Measurements from ENCODE around the gene SLFNL1.

The SLFNL1 gene

DNA sequence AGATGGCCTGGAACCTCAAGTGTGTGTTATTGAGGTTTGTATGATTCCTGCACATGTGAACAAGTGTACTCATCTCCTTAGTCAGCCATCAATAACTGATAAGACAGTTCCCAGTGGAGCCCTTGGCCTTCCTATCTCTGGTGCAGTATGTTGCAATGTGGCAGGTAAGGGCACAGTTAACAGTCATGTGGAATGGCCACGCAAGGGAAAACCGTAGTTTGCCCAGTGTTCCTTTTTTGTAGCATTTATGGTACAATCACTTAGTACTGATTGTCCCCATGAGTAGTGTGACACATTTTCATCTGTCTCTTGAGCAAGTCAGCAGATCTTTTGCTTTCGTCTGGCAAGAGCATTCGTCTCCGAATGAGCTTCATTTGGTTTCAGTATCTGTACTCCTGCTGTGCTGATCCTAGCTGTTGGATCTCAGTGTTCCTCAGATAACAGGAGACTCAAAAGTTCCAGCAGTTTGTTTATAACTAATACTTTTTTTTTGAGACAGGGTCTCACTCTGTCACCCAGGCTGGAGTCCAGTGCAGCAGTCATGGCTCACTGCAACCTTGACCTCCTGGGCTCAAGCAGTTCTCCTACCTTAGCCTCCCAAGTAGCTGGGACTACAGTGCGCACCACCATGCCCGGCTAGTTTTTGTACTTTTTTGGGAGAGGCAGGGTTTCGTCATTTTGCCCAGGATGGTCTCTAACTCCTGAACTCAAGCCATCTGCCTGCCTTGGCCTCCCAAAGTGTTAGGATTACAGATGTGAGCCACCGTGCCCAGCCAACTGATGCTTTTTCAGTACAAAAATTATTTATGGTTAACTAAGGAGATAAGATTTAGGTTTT lies 33.9 kb downstream of the SLFNL1 start:
- DNase-seq (ENCODE audit: low read depth in 2 of 2, low spot score in 1 of 2): no peak

DNA sequence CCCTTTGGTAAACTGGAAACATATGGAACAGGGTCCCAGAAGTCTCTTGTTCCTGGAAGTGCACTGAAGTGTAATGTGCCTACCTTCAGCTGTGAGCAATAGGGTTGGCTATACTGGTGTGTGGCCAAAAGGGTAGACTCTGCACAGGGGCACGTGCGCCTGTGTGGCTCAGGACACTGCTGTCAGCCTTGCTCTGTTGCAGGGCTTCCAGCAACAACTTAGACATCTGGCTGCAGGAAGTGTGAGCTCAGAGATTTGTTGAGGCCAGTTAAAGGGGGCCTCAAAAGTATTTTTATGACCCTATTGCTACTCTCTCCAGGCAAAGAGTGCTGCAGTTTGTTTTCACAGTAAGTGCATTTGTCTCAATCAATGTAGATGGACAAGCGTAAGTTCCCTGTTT lies 34.6 kb downstream of the SLFNL1 start:
- no peak for DNase-seq (ENCODE audit: low read depth in 2 of 2, low spot score in 1 of 2)

DNA sequence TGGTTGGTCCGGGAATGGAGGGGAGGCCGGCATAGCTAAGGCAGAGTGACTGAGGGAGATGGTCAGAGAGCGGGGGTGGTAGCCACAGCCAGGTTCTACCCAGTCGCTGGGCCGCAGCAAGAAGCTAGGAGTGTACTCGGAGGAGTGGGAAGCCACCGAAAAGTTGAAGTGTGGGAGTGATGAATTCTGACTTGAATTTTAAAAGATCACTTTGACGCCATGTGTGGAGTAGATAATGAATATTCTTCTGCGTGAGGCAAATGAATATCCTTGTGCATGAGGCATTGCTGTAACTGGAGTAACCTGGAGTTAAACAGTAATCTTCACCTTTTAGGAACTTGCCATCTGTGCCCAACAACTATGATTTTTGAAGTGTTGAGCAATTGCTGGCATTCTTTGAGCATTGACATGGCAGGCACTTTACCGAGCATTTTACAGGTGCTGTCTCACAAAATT lies 35.2 kb downstream of the SLFNL1 start:
- DNase-seq (ENCODE audit: low read depth in 2 of 2, low spot score in 1 of 2): no peak

DNA sequence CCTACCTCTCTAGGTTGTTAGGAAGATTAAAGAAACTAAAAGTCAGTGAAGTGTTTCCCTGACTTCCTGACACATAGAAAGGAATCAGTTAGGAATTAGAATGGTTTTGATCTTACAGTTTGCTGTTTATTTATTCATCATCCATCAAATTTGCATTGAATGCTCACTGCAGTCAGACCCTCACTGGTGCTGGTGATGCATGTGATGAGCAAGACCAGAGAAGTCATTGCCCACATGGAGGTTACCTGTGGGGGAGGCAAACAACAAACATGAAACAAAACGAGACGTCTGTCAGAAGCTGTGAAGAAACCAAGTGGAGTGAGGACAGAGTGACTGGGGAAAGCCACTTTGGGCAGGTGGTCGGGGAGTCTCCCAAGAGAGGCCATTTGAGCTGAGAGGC lies 35.6 kb downstream of the SLFNL1 start:
- no peak for DNase-seq (ENCODE audit: low read depth in 2 of 2, low spot score in 1 of 2)

DNA sequence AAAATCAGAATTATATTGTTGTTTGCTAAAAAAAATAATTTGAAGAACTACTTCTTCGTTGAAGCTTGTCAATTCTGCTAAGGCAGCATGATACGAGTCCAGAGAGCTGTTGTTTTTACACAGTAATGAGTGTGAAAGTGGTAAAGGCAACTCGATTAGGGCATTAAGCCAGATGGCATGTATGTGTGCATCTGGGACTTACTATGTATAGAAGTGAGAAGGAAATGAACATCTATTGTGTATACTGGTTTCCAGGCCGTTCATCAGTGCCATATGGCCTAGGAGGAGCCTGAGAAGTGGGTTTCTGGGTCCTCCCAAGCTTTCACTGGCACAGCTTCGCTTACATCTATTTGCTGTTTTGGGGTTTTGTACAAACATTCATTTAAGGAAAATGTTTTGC lies 36.4 kb downstream of the SLFNL1 start:
- no peak for DNase-seq (ENCODE audit: low read depth in 2 of 2, low spot score in 1 of 2)

DNA sequence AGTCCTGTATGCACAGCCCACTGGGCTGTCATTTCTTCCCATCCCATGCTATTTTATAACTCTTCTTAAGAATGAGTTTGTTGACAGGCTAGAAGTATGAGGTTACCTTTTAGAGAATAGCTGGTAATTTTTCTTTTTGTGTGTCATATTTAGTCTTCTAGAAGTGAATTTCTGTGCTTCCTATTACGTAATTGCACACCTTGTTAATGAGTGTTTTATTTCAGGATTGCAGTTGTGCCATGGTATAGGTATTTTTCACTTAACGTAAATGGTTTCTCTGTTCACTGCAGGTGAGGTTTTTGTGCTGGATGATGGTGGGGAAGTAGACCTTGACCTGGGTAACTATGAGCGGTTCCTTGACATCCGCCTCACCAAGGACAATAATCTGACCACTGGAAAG lies 37.0 kb downstream of the SLFNL1 start:
- no peak for DNase-seq (ENCODE audit: low read depth in 2 of 2, low spot score in 1 of 2)

DNA sequence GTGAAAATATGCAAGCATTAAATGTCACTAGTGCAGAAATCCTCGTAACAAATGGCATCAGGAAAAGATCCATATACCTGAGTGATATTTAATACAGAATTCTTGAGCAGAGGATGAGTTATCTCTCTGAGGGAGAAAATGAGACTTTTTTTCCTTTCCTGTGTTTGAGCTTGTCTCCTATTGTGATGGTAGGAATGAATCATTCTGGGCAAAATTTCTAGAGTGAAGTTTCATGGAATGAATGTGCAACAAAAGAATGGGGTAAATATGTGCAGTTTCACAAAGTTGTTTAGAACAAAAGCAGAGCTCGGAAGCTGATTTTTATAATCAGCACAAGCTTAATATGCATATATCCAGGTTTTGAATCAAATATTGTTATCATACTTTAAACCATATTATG lies 37.5 kb downstream of the SLFNL1 start:
- DNase-seq (ENCODE audit: low read depth in 2 of 2, low spot score in 1 of 2): no peak

DNA sequence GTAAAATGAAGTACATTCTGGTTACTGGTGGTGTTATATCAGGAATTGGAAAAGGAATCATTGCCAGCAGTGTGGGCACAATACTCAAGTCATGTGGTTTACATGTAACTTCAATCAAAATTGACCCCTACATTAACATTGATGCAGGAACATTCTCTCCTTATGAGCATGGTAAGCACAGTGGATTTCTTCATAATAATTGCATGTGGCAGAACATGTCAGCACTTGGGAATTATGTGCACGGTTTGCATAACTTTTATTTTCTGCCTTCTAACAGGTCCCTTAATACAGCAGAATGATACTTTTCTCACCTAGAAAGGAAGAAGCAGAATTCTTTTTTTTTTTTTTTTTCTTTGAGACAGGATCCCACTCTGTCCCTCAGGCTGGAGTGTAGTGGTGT lies 38.2 kb downstream of the SLFNL1 start:
- no peak for DNase-seq (ENCODE audit: low read depth in 2 of 2, low spot score in 1 of 2)

DNA sequence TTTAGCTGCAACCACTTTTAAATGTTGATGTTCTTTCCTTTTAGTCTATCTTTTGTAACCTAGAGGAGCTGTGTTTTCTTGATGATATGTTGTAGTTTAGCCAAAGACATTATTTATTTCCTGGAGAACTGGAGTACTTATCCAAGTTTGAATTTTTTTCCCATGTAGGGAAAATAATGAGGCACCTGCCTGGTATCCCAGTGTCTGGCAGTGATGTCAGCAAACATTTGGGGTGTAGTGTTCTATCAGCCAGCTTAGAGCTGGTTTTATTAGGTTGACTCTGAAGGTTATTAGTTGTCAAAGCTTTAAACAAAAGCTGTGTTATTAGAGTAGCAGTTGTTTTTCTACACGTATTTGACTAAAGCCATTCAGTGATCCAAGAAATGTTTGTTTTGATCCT lies 38.8 kb downstream of the SLFNL1 start:
- DNase-seq (ENCODE audit: low read depth in 2 of 2, low spot score in 1 of 2): no peak

DNA sequence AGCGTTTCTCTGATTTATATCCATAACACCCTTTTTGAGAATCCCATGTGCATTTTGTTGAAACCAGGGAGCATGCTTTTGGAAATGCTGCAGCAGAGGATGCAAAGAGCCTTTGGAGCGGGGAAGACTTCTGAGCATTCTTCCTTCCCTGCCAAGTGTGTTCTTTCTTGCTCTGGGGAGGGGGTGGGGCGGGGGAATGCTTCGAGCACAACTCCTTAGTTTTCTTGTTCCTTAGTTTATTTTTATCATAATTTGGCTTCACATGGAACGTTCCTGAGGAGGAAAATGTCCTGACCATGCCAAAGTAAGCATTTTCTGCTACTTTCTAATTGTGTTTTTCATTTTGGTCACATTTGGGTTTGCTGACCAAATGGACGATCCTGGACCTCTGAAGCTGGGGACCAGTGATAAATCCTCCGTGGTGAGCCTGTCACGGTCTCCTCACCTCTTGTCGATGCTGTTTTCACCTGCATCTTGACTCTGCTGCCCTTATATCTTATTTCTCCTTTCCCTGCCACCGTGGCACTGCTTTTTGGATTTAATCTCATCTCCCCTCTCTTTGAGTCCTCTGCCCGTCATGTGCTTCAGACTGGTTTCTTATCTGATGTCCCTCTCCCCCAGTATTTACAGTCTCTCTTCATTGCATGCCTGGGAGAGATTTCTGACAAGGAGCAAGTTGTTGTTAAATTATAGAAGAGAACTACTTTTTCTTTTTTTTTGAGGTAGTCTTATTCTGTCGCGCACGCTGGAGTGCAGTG lies 39.7 kb downstream of the SLFNL1 start:
- DNase-seq (ENCODE audit: low read depth in 2 of 2, low spot score in 1 of 2): no peak

DNA sequence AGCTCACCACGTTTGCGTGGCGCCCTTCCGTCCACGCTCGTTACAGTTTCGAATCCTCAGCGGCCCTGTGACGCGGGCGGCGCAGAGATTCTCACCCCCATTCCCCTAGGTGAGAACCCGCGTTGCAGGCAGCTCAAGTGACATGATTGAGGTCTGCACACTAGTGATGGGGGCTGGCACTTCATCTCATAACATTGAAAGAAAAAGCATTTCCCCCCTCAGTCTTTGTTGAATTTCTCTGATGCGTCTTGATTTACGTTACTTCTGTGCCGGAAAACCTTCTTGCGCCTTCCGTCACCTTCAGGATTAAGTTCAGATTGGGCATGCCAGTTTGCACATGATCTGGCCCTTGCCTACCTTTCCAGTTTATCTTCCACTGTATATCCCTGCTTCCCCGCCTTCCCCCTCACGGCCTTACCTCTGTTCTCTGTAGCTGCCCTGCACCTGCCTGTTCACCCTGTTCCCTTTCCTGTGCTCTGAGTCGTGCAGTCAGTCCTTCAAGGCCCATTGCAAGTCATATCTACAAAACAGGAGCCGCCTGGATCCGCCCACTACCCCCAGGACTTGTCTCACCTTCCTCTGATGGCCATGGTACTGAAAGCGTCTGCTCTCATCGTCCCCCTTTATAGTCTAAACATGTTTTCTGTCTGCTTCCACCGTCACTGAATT lies 40.9 kb downstream of the SLFNL1 start:
- DNase-seq (ENCODE audit: low read depth in 2 of 2, low spot score in 1 of 2): peak in 1 of 2 donors; percentile 18

DNA sequence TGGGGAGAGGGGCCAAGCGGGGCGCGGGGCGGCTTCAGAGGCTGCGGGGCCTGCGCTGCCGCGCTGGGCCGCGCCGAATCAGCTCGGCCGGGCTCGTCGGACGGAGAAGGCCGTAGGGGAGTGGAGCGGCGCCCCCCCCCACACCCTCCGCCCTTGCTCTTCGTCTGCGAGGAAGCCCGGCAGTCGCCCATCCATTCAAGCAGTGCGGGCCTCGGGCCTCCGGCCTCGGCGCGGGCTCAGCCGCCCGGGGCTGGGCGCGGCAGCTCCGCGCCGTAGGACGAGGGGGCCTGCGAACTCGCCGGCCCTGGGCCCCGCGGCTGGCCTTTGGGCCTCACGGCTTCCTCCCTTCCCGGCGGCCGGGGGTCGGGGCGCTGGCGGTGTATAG lies 41.5 kb downstream of the SLFNL1 start:
- no peak for DNase-seq (ENCODE audit: low read depth in 2 of 2, low spot score in 1 of 2)

DNA sequence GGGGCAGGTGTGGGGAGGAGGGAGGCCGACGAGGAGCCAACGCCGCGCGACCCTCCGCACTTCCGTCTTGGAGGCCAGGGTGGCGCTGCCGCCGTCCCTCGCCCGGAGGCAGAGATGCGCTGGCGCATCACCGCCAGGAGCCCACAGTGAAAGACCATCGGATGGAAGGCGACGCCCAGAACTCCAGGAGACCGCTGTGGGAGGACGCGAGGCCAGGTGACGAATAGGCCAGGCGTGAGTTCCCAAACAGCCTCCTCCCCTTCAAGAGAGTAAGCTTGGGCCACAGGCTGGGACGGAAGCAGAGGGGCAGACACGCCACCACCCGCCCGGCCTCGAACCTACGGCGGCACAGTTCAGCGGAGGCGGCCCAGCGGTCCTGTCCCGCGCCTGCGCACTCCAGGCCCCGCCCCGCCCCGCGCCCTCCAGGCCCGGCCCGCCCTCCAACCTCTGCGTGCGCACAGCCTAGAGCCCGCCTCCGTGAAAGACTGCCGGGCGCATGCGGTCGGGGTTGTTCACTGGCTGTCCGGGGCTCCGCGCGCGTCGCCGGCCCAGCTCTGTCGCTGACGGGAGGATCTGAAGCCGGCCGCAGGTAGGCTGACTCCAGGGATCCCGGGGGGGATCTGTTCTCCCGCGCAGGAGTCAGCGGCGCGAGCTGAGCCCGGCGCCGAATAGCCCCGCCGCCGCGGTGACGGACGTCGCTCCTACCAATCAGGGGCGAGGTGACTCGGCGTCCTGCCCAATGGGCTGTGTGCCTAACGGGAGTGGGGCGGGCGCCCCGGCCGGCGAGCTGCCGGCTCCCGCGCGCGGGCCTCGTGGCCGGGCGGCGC lies 42.1 kb downstream of the SLFNL1 start, which contains the start of gene CTPS1:
Gene CTPS1, plus strand, starts transcription at position 456 of the 827 bp plus-strand sequence. CDS start 3,595 bp downstream, outside the sequence.
- DNase-seq (ENCODE audit: low read depth in 2 of 2, low spot score in 1 of 2): peak; percentile 89 to 92

DNA sequence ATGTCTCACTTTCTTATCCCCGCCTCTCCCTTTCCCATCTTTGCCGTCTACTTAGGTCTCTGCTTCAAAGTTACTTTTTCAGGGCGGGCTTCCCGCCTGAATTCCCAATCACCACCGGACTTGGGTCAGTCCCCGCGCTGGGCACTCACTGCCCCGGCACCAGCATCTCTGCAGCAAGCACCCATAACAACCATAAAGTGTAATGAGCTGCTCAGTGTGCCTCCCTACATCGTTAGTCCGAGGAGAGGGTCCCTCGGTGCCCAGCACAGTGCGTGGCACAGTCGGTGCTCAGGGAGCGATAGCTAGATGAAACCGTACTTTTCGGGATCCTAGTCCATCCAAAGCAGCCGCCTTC lies 42.7 kb downstream of the SLFNL1 start:
- DNase-seq (ENCODE audit: low read depth in 2 of 2, low spot score in 1 of 2): no peak

DNA sequence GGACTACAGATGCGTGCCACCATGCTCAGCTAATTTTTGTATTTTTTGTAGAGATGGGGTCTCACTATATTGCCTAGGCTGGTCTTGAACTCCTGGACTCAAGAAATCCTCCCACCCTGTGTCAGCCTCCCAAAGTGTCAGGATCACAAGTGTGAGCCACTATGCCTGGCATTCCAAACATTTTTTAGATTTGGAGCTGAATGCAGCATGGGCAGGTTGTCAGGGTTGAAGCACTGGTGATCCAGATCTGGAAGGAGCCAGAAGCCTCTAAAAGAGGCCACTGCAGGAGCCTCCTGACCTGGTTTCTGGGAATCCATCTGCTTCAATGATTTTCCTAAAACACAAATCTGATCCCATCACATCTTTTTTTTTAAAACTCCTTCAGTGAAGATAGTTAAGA lies 43.8 kb downstream of the SLFNL1 start:
- DNase-seq (ENCODE audit: low read depth in 2 of 2, low spot score in 1 of 2): no peak

DNA sequence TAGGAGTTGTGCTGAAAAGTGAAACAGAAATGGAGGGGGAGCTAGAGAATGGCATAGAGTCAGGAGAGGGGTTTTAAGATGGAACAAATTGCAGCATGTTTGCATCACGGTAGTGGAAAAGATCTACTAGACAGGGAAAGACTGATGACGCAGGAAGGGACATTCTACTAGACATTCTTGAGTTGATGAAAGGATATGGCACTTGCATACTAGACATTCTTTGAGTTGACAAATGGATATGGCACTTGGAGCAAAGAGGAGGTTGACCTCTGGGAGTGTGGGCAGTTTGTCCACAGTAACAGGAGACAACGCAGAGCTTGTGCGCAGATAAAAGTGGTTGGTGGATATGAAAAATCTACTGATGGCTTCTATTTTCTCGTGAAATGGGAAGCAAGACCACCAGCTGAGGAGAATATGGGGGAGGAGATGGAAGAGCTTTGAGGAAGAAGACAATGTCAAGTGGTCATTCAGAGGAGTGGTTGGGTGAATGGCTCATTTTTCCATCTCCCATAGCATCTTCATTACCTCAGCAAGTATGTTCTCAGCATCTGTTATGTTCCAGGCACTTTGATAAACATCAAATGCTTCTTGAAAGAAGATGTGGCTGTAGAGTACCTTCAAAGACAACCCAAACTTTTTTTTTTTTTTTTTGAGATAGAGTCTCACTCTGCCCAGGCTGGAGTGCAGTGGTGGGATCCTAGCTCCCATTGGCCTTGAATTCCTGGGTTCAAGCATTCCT lies 44.4 kb downstream of the SLFNL1 start:
- no peak for DNase-seq (ENCODE audit: low read depth in 2 of 2, low spot score in 1 of 2)

DNA sequence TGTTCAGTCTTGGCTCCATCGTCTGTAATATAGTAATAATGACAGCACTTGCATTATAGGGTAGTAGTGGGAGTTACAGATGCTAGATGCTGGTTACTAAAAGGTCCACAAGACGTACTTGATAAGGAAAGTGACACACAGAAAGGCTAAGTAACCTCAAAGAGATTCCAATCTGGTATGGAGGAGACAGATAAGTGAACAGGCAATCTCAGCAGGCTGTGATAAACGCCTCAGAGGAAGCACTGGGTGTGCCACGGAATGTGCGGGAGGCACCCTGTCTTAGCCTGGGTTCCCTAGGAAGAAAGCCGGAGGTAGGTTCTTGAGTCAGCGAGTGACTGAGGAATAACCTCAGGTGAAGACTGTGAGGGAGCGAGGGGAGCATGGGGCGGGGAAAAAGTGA lies 46.6 kb downstream of the SLFNL1 start:
- no peak for DNase-seq (ENCODE audit: low read depth in 2 of 2, low spot score in 1 of 2)

DNA sequence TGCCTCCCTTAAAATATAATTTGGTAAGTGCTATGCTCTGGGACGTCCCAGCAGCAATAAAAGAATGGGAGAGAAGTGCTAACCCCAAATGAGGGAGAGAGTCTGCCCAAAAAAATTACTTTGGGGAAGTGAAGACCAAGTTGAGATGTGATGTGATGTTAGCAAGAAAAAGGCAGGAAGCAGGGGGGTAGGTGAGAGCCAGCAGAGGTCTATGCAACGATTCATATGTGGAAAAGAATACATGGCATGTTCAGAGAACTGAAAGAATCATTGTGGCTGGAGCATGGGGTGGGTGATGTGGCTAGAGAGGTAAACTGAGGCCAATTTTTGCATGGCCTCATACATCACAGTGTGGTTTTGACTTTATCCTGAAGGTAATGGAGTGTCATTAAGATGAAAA lies 47.6 kb downstream of the SLFNL1 start:
- DNase-seq (ENCODE audit: low read depth in 2 of 2, low spot score in 1 of 2): no peak

DNA sequence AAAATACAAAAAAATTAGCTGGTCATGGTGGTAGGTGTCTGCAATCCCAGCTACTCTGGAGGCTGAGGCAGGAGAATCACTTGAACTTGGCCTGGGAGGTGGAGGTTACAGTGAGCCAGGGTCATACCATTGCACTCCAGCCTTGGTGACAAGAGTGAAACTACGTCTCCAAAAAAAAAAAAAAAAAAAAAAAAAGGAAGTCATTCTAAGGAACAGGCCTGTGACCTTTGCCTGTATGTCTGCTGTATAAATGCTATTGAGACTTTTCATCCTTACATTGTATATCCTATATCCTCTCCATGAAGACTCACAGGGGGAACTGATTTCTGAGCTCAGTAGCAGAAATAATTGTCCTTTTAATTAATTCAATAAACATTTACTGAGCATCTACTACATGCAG lies 49.6 kb downstream of the SLFNL1 start:
- no peak for DNase-seq (ENCODE audit: low read depth in 2 of 2, low spot score in 1 of 2)

DNA sequence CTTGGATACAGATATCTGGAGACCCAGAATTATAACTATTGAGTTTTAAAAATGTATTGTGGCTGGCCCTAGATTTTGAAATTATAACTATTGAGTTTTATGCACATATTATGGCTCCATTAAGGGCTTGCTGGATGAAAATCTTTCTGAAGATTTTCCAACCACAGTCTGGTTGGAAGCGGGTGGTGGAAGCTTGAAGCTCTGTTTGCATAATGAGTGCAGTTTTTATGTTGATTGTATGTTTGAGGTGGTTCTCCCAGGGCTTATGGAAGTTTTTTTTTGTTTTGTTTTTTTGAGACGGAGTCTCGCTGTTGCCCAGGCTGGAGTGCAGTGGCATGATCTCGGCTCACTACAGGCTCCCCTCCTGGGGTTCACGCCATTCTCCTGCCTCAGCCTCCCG lies 52.1 kb downstream of the SLFNL1 start:
- DNase-seq (ENCODE audit: low read depth in 2 of 2, low spot score in 1 of 2): no peak

All from stimulated activated CD8-positive, alpha-beta memory T cell treated with anti-CD3 and anti-CD28 coated beads, Interleukin-4, amount 100 ng/mL, for 1 hour (primary cell).